Loucy (cell line): ENCODE results near the gene OFD1.

ENCODE experiments used
- H2AFZ ChIP-seq: fragments of 200-600 bp; sonication (generic); 2 replicates; pipeline ENCODE4 v1.6.0; 2016; ENCODE audit warnings: antibody characterized with exemption, mild to moderate bottlenecking, low read length, moderate library complexity
- H3F3A ChIP-seq: fragments of 200-600 bp; 2 replicates; pipeline ENCODE4 v1.6.0; 2016; ENCODE audit warnings: antibody characterized with exemption, low read depth, mild to moderate bottlenecking
- H3K27me3 ChIP-seq: fragments of 200-600 bp; sonication (generic); 2 replicates; pipeline ENCODE4 v1.6.1; 2014; ENCODE audit warnings: low read length, mild to moderate bottlenecking; ENCODE audit not compliant: insufficient read depth, poor library complexity, severe bottlenecking
- H3K36me3 ChIP-seq: fragments of 200-600 bp; sonication (generic); 2 replicates; pipeline ENCODE4 v1.6.1; 2016; ENCODE audit warnings: low read length; ENCODE audit not compliant: insufficient read depth
- H3K4me1 ChIP-seq: fragments of 200-600 bp; sonication (generic); 2 replicates; pipeline ENCODE4 v1.5.1; 2014; ENCODE audit warnings: low read length, mild to moderate bottlenecking; ENCODE audit not compliant: insufficient read depth, poor library complexity, severe bottlenecking
- H3K4me2 ChIP-seq: fragments of 200-600 bp; sonication (generic); 2 replicates; pipeline ENCODE4 v1.6.0; 2014; ENCODE audit warnings: antibody characterized with exemption, low read length, low read depth, mild to moderate bottlenecking; ENCODE audit not compliant: poor library complexity, severe bottlenecking
- H3K4me3 ChIP-seq: fragments of 200-600 bp; sonication (generic); 2 replicates; pipeline ENCODE4 v1.5.1; 2014; ENCODE audit warnings: low read length, mild to moderate bottlenecking, mixed read lengths; ENCODE audit not compliant: poor library complexity, severe bottlenecking
- H3K79me2 ChIP-seq: fragments of 200-600 bp; sonication (generic); 2 replicates; pipeline ENCODE4 v1.6.1; 2014; ENCODE audit warnings: low read length; ENCODE audit not compliant: insufficient read depth
- H3K9ac ChIP-seq: fragments of 200-600 bp; sonication (generic); 2 replicates; pipeline ENCODE4 v1.6.0; 2014; ENCODE audit warnings: mild to moderate bottlenecking, low read depth, low read length, moderate library complexity; ENCODE audit not compliant: poor library complexity, severe bottlenecking
- H3K9me2 ChIP-seq: fragments of 200-600 bp; sonication (generic); replicated peaks from 2 replicates; pipeline ENCODE4 v1.6.1; 2016; ENCODE audit warnings: low read depth, low read length, mixed read lengths
- H3K9me3 ChIP-seq: fragments of 200-600 bp; sonication (generic); 2 replicates; pipeline ENCODE4 v1.6.1; 2014; ENCODE audit warnings: mild to moderate bottlenecking, antibody characterized with exemption, low read length, low read depth; ENCODE audit not compliant: insufficient read depth
- H4K20me1 ChIP-seq: fragments of 200-600 bp; sonication (generic); 2 replicates; pipeline ENCODE4 v1.6.0; 2014; ENCODE audit warnings: antibody characterized with exemption, low read length, mild to moderate bottlenecking; ENCODE audit not compliant: insufficient read depth, poor library complexity, severe bottlenecking
- EZH2phosphoT487 ChIP-seq: fragments of 200-600 bp; IDR thresholded peaks from 2 replicates; pipeline ENCODE4 v1.6.1; 2018; ENCODE audit warnings: antibody characterized with exemption, mild to moderate bottlenecking, moderate library complexity, borderline replicate concordance
- TF ChIP-seq, protein P1 (sequence below): fragments of 200-600 bp; sonication (generic); conservative IDR thresholded peaks from 2 replicates; pipeline ENCODE4 v1.5.1; 2014; ENCODE audit warnings: mild to moderate bottlenecking, antibody characterized with exemption, low read length

OFD1 gene

DNA sequence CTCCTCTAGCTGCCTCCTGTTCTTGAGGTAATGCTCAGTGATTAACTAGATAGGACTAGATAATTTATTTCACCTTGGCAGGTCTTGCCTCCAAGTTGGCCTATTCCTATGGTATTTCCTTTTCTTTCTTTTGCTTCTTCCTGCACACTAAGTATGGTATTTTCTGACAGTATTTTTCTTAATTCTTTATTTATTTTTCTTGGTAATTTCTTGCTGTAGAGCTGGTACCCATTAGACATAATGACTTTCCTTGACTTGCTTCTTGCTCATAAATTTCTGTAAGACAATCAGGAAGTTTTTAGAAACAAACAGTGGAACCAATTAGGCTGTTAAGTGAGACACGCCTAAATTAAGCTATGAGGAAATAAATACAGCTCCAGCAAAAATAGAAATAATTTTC is 36.1 kb upstream of the OFD1 start:
- Histone ChIP-seq H2AFZ (no peak overlapping the region), H3K27me3 (no peaks in the 10 kb centered on the region), H3K4me1 (peaks cover 40% of the 10 kb centered on the region), H3K4me3 (no peak overlapping the region), H3K9me2 (no peaks in the 10 kb centered on the region), H3K79me2 (peaks cover 95% of the 10 kb centered on the region), H3K4me2 (peak overlapping the region; percentile 24), H3K9ac (no peak overlapping the region), H4K20me1 (peaks cover 32% of the 10 kb centered on the region), H3K9me3 (no peaks in the 10 kb centered on the region), H3K36me3 (no peaks in the 10 kb centered on the region), H3F3A (no peaks in the 10 kb centered on the region)
- no peak for TF ChIP-seq EZH2phosphoT487
- TF ChIP-seq, protein P1, sequence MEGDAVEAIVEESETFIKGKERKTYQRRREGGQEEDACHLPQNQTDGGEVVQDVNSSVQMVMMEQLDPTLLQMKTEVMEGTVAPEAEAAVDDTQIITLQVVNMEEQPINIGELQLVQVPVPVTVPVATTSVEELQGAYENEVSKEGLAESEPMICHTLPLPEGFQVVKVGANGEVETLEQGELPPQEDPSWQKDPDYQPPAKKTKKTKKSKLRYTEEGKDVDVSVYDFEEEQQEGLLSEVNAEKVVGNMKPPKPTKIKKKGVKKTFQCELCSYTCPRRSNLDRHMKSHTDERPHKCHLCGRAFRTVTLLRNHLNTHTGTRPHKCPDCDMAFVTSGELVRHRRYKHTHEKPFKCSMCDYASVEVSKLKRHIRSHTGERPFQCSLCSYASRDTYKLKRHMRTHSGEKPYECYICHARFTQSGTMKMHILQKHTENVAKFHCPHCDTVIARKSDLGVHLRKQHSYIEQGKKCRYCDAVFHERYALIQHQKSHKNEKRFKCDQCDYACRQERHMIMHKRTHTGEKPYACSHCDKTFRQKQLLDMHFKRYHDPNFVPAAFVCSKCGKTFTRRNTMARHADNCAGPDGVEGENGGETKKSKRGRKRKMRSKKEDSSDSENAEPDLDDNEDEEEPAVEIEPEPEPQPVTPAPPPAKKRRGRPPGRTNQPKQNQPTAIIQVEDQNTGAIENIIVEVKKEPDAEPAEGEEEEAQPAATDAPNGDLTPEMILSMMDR, result no peak

DNA sequence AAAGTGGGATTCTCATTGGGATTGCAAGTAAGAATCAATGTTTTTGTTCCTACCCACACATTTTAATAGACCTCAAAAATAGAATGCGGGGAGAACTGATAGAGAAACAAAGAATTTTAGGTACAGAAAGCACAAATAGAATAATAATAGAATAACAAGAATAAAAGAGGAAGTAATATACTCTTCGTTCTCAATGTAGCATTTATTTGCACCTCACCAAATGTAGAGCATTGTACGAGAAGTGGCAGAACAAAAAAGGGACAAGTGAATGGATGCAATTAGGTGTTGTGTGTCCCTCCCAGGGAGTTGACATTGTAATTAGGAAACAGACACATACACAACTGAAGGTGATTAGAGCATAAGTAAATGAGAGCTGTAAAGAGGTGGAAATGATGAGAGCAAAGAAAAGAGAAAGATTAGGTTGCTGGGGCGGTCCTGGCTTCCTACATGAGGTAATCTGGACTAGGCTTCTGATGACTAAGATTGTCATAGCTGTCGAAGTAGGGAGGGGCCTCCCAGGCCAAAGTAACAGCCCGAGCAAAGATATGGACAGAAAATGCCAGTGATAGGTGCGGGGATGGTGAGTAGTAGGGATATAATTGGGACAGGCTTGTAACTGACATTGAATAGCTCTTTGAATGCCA is 35.2 kb upstream of the OFD1 start:
- H3K4me1 ChIP-seq, result peaks cover 31% of the 10 kb centered on the region
- peaks cover 30% of the 10 kb centered on the region for H4K20me1 ChIP-seq
- H3K9me2 ChIP-seq, result no peaks in the 10 kb centered on the region
- H3K4me2 ChIP-seq, result no peak overlapping the region
- no peaks in the 10 kb centered on the region; the same call in 1 of the 2 replicates for H3K36me3 ChIP-seq
- H3K9ac ChIP-seq, result no peak overlapping the region
- peaks cover 93% of the 10 kb centered on the region for H3K79me2 ChIP-seq
- H3K9me3 ChIP-seq, result no peaks in the 10 kb centered on the region
- no peak for TF ChIP-seq EZH2phosphoT487
- TF ChIP-seq, protein P1, result no peak
- no peak overlapping the region for H2AFZ ChIP-seq
- no peak overlapping the region for H3K4me3 ChIP-seq
- no peaks in the 10 kb centered on the region for H3F3A ChIP-seq
- no peaks in the 10 kb centered on the region for H3K27me3 ChIP-seq

DNA sequence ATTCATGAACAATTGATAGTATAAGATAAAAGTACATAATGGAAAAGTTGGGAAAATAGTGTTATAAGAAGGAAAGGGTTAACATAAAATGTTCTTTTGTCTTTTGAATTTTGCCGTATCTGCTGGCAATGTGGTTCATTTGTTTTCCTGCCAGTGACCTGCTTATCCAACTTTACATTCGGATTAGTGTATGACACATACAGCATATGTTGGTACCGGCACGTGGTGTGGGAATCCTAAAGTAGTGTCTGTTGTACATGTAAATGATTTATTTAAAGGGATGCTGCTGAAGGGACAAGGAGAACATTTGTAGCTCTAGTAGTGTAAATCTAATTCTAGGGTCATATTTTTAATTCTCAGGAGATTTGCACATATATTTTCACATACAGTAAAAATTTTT is 34.2 kb upstream of the OFD1 start:
- Histone ChIP-seq H4K20me1 (peaks cover 26% of the 10 kb centered on the region), H3K27me3 (no peaks in the 10 kb centered on the region), H3K4me3 (no peak overlapping the region), H3K79me2 (peaks cover 83% of the 10 kb centered on the region), H3K4me2 (no peak overlapping the region), H2AFZ (no peak overlapping the region), H3K4me1 (peaks cover 20% of the 10 kb centered on the region), H3F3A (no peaks in the 10 kb centered on the region), H3K9me3 (no peaks in the 10 kb centered on the region), H3K9ac (no peak overlapping the region), H3K9me2 (no peaks in the 10 kb centered on the region), H3K36me3 (no peaks in the 10 kb centered on the region; the same call in 1 of the 2 replicates)
- no peak for TF ChIP-seq EZH2phosphoT487
- TF ChIP-seq, protein P1, result no peak
